B cell (primary cell): Measurements from ENCODE around the gene WDR75. TPM values are rescaled to one million over a fixed set of nuclear protein-coding genes. Genes with fewer than 3 reads are reported as not detected.

ENCODE experiments used
- ATAC-seq: fragments of 200-7000 bp; cut with Tn5 transposase; one replicate; pipeline ENCODE4 v1.10.0; 2021; ENCODE audit warnings: low read depth, mild to moderate bottlenecking, moderate number of reproducible peaks, moderate library complexity
- CTCF ChIA-PET: fragments of 350-600 bp; sonication (Branson Sonifier 250); formaldehyde crosslinking; loops from one replicate; lab custom pipeline; 2021; ENCODE audit warnings: antibody characterized with exemption, inconsistent platforms; lab: Charles Lee
- POLR2A ChIA-PET: fragments of 350-600 bp; sonication (Branson Sonifier 250); formaldehyde crosslinking; loops from one replicate; lab custom pipeline; 2021; ENCODE audit warnings: antibody characterized with exemption; lab: Charles Lee
- DNase-seq: peaks from one replicate; pipeline ENCODE4 v3.0.0; 2013
- H2AFZ ChIP-seq: 2 replicates; pipeline ENCODE4 v1.6.1; 2012; ENCODE audit warnings: mild to moderate bottlenecking, low read depth, low read length; ENCODE audit not compliant: insufficient read depth, poor library complexity, severe bottlenecking
- H3K27ac ChIP-seq, 2 donors: 1 replicate in 1 of 2; 2 replicates in 1 of 2; pipeline ENCODE4 v1.5.1; 2012 to 2013; ENCODE audit warnings: low read length in 2 of 2, mild to moderate bottlenecking in 2 of 2, moderate library complexity in 1 of 2
- H3K27me3 ChIP-seq, 4 experiments: fragments of 200-600 bp in 1 of 4; sonication (generic) in 1 of 4; replicated peaks in 1 of 4; 1 replicate in 2 of 4; 2 replicates in 2 of 4; pipeline versions ENCODE4 v1.6.1 to v1.7.0; 2013 to 2016; ENCODE audit warnings: low read length in 3 of 4, mild to moderate bottlenecking in 2 of 4, mixed read lengths in 1 of 4, moderate library complexity in 1 of 4; ENCODE audit not compliant: insufficient read depth in 4 of 4, control insufficient read depth in 3 of 4; ENCODE audit errors: control extremely low read depth in 1 of 4
- H3K36me3 ChIP-seq, 2 experiments: replicated peaks in 1 of 2; 1 replicate in 1 of 2; 2 replicates in 1 of 2; pipeline versions ENCODE4 v1.6.1 to v1.7.1; 2013; ENCODE audit warnings: low read length in 1 of 2; ENCODE audit not compliant: insufficient read depth in 2 of 2, control insufficient read depth in 1 of 2; ENCODE audit errors: control extremely low read depth in 1 of 2, extremely low read depth in 1 of 2
- H3K4me1 ChIP-seq, 2 donors: fragments of 200-600 bp in 1 of 2; sonication (generic) in 1 of 2; 1 replicate in 1 of 2; 2 replicates in 1 of 2; pipeline versions ENCODE4 v1.5.1 to v1.6.1; 2013 to 2017; ENCODE audit warnings: low read length in 2 of 2; ENCODE audit not compliant: control insufficient read depth in 2 of 2, insufficient read depth in 2 of 2
- H3K4me2 ChIP-seq: replicated peaks from 2 replicates; pipeline ENCODE3; 2012; ENCODE audit warnings: mild to moderate bottlenecking, low read depth, low read length; ENCODE audit not compliant: poor library complexity, severe bottlenecking
- H3K4me3 ChIP-seq, 5 experiments: fragments of 200-600 bp in 1 of 5; sonication (generic) in 1 of 5; 1 replicate in 3 of 5; 2 replicates in 2 of 5; pipeline versions ENCODE4 v1.5.1 to v1.7.0; 2011 to 2016; ENCODE audit warnings: low read length in 4 of 5, mild to moderate bottlenecking in 4 of 5, low read depth in 2 of 5, control low read depth in 1 of 5, moderate library complexity in 1 of 5; ENCODE audit not compliant: insufficient read depth in 1 of 5; ENCODE audit errors: control extremely low read depth in 1 of 5, extremely low read depth in 1 of 5
- H3K79me2 ChIP-seq: fragments of 200-600 bp; sonication (generic); one replicate; pipeline ENCODE4 v1.6.0; 2016; ENCODE audit warnings: low read length; ENCODE audit not compliant: control insufficient read depth, insufficient read depth
- H3K9ac ChIP-seq: fragments of 200-600 bp; sonication (generic); 2 replicates; pipeline ENCODE4 v1.6.1; 2017; ENCODE audit warnings: mild to moderate bottlenecking, low read length, moderate library complexity
- H3K9me3 ChIP-seq, 3 donors: one replicate each; pipeline versions ENCODE4 v1.6.1 to v1.7.1; 2013; ENCODE audit warnings: low read length in 2 of 3; ENCODE audit not compliant: control insufficient read depth in 2 of 3, insufficient read depth in 1 of 3; ENCODE audit errors: control extremely low read depth in 1 of 3
- H4K20me1 ChIP-seq: 2 replicates; pipeline ENCODE4 v1.6.0; 2012; ENCODE audit warnings: mild to moderate bottlenecking, low read length; ENCODE audit not compliant: insufficient read depth, control insufficient read depth, poor library complexity, severe bottlenecking
- H3K27ac Mint-ChIP-seq: one replicate; pipeline ENCODE4 v1.8.0; 2021; ENCODE audit warnings: mixed read lengths
- H3K27me3 Mint-ChIP-seq: one replicate; pipeline ENCODE4 v1.8.0; 2021; ENCODE audit warnings: mixed read lengths
- H3K4me1 Mint-ChIP-seq: one replicate; pipeline ENCODE4 v1.8.0; 2021; ENCODE audit warnings: mixed read lengths
- H3K4me3 Mint-ChIP-seq: one replicate; pipeline ENCODE4 v1.8.0; 2021; ENCODE audit warnings: mixed read lengths
- H3K9me3 Mint-ChIP-seq: one replicate; pipeline ENCODE4 v1.8.0; 2022; ENCODE audit warnings: mixed read lengths; ENCODE audit not compliant: insufficient read depth
- EZH2 ChIP-seq: IDR thresholded peaks from 2 replicates; pipeline ENCODE4 v1.6.1; 2012; ENCODE audit warnings: borderline replicate concordance, low read depth, mild to moderate bottlenecking, moderate library complexity, low read length; ENCODE audit not compliant: insufficient read depth, poor library complexity, severe bottlenecking
- WGBS: methylation state at CpG from one replicate; pipeline ENCODE4 v1.1.5; 2013; ENCODE audit warnings: missing lambda C conversion rate; ENCODE audit not compliant: insufficient coverage; 5-methylcytosine and 5-hydroxymethylcytosine counted together
- intact Hi-C: fragments of 100-400 bp; cut with micrococcal nuclease; formaldehyde crosslinking; loops from one replicate; pipeline ENCODE4 v1.10.0; 2022
- polyA plus RNA-seq: library from polyadenylated mRNA; depleted of rRNA; stranded (reverse); fragments of >200 nt; gene quantifications from 2 replicates; pipeline ENCODE4 v1.2.3, GENCODE V29; 2012
- total RNA-seq, 2 donors: library from RNA; stranded (reverse); fragments of 120-200 nt in 1 of 2; gene quantifications; 1 replicate in 1 of 2; 2 replicates in 1 of 2; pipeline versions ENCODE4 v1.2.3 to v1.2.4, GENCODE V29; 2013 to 2022
- TF ChIP-seq, protein P1 (sequence below): fragments of 200-600 bp; IDR thresholded peaks from one replicate; pipeline ENCODE4 v1.8.0; 2022; ENCODE audit warnings: antibody characterized with exemption, mild to moderate bottlenecking

The WDR75 gene
- total and polyA plus RNA-seq, 2 donors (not counting 1 experiment from before 2014, with no cell fraction given) = 17.6 to 51.2 TPM

DNA sequence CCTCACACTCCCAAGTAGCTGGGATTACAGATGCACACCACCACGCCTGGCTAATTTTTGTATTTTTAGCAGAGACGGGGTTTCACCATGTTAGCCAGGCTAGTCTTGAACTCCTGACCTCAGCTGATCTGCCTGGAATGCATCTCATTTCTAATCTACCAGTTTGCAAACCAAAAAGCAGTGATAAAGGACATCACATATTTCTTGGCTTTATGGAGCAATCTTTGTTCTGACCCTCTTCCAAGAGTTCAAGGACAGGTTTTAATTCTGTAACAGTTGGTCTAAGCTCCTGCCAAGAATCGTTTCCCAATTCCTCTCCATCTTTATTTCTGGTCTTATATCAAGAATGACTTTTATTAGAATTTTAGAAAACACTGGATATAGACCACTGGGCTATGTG is 71.6 kb downstream of the WDR75 start:
- Histone ChIP-seq H3K79me2 (no peaks in the 10 kb centered on the region), H3K4me2 (no peak overlapping the region), H3K4me1 (no peaks in the 10 kb centered on the region), H3K36me3 (no peaks in the 10 kb centered on the region), H2AFZ (no peak overlapping the region), H3K4me3 (no peak overlapping the region), H3K9me3 (peaks cover 0 to 7% (median 0%) of the 10 kb centered on the region in 3 donors), H3K27me3 (peaks cover 0 to 8% (median 0%) of the 10 kb centered on the region in 4 experiments), H4K20me1 (no peaks in the 10 kb centered on the region), H3K9ac (no peak overlapping the region), H3K27ac (no peak overlapping the region)
- CTCF ChIA-PET = no interaction called here
- 80% methylated on average over 1 of the region's 3 CpGs for WGBS
- intact Hi-C loops = no loop called here
- no peak for DNase-seq
- Mint-ChIP-seq H3K4me1 (no peaks in the 10 kb centered on the region), H3K4me3 (no peak overlapping the region), H3K27me3 (peaks cover 10% of the 10 kb centered on the region), H3K27ac (no peak overlapping the region), H3K9me3 (no peaks in the 10 kb centered on the region)
- TF ChIP-seq EZH2 = no peak
- TF ChIP-seq, protein P1, sequence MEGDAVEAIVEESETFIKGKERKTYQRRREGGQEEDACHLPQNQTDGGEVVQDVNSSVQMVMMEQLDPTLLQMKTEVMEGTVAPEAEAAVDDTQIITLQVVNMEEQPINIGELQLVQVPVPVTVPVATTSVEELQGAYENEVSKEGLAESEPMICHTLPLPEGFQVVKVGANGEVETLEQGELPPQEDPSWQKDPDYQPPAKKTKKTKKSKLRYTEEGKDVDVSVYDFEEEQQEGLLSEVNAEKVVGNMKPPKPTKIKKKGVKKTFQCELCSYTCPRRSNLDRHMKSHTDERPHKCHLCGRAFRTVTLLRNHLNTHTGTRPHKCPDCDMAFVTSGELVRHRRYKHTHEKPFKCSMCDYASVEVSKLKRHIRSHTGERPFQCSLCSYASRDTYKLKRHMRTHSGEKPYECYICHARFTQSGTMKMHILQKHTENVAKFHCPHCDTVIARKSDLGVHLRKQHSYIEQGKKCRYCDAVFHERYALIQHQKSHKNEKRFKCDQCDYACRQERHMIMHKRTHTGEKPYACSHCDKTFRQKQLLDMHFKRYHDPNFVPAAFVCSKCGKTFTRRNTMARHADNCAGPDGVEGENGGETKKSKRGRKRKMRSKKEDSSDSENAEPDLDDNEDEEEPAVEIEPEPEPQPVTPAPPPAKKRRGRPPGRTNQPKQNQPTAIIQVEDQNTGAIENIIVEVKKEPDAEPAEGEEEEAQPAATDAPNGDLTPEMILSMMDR = no peak
- no peak for ATAC-seq
- POLR2A ChIA-PET = no interaction called here

DNA sequence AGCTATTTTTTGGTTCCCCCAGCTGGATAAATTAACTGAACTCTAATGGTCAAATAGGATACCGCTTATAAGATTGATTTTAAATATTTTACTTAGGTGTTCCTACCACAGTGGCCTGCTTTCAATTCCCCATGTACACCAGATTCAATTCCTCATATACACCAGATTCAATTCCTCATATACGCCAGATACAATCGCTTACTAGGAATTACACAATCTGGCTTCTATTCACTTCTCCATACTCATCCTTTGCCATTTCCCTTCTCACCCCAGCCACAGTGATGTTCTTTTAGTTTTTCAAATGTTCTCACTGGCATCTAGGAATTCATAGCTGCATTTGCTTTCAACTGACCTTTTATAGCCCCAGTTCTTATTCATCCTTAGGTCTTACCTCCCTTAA is 72.8 kb downstream of the WDR75 start:
- H3K4me1 Mint-ChIP-seq = no peaks in the 10 kb centered on the region
- H3K27ac Mint-ChIP-seq = no peak overlapping the region
- no peaks in the 10 kb centered on the region for H3K9me3 Mint-ChIP-seq
- H3K9me3 ChIP-seq = peaks cover 0 to 7% (median 0%) of the 10 kb centered on the region in 3 donors
- H3K27me3 Mint-ChIP-seq = peaks cover 12% of the 10 kb centered on the region
- intact Hi-C loops = no loop called here
- TF ChIP-seq, protein P1 = no peak
- no peak for TF ChIP-seq EZH2
- ATAC-seq (no peak), DNase-seq (no peak)
- no peak overlapping the region for H3K27ac ChIP-seq
- no peaks in the 10 kb centered on the region for H3K79me2 ChIP-seq
- H2AFZ ChIP-seq = no peak overlapping the region
- no peaks in the 10 kb centered on the region for H3K4me1 ChIP-seq
- H3K36me3 ChIP-seq = no peaks in the 10 kb centered on the region
- POLR2A ChIA-PET = no interaction called here
- peaks cover 0 to 8% (median 0%) of the 10 kb centered on the region in 4 experiments for H3K27me3 ChIP-seq
- H3K4me3 ChIP-seq = no peak overlapping the region
- H3K4me3 Mint-ChIP-seq = no peak overlapping the region
- CTCF ChIA-PET = no interaction called here
- H3K4me2 ChIP-seq = no peak overlapping the region
- H3K9ac ChIP-seq = no peak overlapping the region
- H4K20me1 ChIP-seq = no peaks in the 10 kb centered on the region
- 71% methylated on average over 2 of the region's 3 CpGs for WGBS
